GM21528 (cell line): ENCODE results near the gene MAP2K5.

Source experiments
- ATAC-seq: cut with Tn5 transposase; IDR thresholded peaks from one replicate; pipeline ENCODE4 v1.9.1; 2021; ENCODE audit warnings: mild to moderate bottlenecking, moderate library complexity; ENCODE audit not compliant: unreplicated experiment, low FRiP score

The MAP2K5 gene

DNA sequence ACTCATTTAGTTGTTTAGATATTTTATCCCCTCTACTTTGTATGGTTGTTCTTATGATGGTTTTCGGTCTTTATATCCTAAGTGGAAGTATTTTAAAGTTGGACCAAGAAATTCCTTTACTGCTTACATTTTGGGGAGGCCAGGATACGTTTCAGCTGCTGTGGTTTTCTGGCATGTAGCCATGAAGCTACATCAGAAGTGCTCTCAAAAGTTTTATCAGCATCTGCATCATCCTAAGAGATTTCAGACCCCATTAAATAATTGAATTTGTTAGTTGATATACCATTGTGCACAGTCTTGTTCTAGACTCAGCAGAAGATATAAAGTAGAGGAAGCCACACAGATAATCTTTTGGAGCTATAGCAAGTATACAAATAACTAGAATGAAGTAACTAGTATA, 232.7 kb downstream of the MAP2K5 start:
- ATAC-seq, result no peak

DNA sequence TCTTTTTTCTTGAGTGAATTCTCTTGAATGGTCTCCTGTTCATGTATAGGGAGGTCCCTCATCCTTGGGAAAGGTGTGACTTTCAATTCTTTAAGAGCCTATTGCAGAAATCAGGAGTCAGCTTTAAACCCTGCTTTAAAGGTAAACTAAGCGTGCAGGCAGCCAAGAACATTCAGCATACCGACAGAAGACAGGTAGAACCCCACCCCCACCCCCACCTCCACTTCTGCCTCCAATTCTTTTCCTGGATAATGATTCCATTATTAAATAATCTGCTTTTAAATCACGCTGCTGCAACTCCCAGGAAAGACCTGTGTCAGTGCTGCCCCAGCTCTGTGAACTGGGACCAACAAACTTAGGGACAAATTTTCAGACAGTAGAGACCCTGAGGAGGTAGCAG, 233.5 kb downstream of the MAP2K5 start:
- ATAC-seq, result no peak

DNA sequence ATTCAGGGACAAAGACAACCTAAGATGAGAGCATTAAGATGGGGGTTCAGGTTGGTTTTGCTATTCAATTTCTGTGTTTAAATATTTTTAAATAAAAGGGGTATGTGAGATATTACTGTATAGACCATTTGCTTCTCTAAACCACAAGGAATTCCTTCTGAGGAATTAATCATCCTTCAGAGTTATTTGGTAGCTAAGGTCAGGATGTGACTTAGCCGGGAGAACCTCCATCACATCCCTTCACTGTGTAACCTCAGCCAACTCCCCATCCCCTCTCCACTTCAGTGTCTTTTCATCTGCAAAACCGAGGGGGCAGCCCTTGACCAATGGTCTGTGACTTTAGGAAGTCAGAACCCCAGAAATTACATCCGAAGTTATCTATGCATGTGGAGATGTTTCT, 234.1 kb downstream of the MAP2K5 start:
- no peak for ATAC-seq

DNA sequence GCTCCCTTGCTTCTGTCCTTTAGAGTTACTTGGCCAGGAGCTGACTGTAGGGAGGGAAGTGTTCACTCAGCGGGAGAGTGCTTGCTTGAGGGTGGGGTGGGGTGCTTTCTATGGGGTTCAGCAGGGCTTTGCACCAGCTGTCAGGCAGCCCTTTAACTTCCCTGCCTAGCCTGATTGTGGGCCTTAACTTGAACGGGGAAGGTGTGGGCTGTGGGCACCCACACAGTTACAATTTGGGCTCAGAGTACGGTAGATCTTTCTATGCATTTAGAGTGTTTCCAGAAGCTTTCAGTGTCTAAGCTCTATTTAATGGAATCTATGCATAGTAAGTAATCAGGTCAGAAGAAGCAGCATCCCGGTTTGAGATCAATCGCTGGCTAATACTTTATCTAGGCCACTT, 234.6 kb downstream of the MAP2K5 start:
- no peak for ATAC-seq

DNA sequence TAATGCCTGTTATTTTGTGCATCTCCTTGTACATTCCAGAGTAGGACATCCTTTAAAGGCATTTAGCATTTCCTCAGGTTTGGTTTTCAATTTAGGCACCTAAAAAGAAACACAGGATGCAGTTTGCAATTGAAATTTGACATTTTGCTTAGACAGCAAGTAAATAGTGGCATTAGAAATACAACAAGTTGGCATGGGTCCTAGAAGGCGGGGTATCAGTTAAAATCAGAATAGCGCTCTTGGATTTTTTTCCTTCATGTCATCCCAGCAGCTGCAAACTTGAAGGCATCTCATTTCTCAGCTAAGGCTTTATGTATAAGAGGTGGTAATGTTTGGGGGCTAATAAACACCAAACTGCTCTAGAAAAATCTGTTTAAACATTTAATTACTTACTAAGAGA, 235.3 kb downstream of the MAP2K5 start:
- ATAC-seq, result no peak

DNA sequence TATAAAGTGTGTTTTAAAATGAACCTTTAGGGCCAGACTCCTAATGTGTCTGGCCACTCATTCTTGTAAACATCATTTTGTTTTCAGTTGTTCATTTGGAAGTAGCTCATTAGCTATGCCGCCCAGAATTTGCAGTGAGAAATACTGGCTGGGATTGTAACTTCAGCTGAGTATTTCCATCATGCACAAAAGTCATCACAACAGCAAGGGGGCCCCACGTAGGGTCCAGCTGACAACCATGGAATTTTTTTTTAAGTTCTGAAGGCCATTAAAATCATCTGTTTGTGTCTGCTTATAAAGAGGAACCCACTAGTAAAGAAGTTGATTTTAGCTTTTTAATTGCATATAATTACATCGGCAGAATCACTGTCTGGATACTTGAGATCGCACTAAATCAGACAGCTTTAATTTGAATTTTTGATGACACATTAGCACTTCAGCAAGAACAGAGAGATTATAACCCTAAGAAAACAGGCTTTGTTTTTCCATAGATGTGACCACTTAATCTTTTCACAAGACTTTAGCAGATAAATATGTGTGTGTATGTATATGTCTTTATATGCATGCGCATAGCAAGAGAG, 236.6 kb downstream of the MAP2K5 start:
- no peak for ATAC-seq

DNA sequence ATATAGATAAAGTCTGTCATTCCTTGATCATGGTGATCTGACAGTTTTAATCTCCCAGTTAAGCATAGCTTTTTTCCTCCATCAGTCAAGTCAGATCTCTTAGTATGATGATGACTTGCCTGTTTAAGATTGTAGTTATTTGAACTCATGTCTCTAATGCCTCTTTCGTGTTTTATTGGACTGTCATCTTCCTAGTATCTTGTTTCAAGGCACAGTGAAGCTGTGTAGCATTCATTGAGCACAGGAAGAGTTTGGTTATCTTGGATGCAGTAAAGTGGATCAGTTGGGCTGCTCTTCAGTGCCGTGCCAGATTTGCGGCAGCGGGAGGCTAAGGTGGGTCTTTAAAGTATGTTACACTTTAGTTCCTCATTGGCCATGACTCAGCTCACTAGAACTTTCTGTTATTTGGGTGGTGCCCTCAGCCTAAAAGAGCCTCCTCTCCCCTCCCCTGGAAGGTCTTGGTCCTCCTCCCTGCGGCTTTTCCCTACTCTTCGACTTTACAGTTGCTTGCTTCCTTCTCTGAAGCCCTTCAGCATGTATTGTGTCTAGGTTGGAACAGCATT, 237.1 kb downstream of the MAP2K5 start:
- no peak for ATAC-seq

DNA sequence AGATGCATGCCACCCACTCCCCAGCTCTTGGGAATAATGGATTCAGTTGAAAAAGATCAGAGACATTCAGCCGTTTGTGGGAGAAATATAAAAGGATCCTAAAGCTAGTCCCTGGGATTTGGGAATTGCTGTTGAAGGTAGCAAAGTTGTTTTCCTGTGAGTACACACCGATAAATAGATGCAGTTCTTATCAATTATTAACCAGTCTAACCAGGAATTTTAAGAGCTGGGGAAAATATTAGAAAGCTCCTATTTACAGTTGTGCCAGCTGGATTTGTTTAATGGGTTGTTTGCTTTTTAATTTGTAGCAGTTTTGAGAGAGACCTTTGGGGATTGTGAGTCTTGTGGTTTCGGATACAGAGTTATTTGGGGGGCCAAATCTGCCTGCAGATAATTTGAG, 238.6 kb downstream of the MAP2K5 start:
- ATAC-seq, result no peak

DNA sequence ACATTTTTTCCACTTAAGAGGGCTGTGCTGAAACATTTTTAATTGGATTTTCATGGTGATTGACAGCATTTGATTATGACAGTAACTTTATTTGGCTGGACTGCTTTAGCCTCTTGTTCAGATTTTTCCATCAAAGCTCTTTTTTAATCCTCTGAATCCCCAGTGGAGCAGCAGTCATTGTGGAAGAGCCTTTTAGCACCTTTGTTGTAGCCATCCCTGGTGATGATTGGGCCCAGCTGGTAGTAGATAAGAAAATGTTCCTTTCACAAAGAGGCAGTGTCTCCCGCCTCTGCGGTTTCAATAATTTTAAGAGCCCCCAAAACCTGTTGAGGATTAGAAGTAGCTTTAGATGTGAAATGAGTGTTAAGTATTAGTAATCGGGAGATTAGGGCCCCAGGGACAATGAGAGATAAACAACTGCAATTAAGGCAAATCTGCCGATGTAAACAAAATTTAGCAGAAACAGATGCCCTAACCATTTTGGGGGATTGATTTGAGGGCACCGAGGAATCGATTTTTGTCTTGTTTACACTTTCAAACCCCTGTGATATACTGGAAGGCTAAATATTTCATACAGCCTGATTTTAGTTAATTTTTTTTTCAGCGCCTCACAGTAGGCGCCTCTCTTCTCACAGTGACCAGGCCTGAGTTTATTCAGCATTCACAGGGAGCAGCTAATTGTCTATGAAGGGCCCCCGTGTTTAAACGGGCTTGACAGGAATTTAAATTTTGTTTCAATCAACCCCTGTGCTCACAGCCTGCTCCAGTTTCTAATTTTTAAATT, 239.6 kb downstream of the MAP2K5 start:
- ATAC-seq, result no peak

DNA sequence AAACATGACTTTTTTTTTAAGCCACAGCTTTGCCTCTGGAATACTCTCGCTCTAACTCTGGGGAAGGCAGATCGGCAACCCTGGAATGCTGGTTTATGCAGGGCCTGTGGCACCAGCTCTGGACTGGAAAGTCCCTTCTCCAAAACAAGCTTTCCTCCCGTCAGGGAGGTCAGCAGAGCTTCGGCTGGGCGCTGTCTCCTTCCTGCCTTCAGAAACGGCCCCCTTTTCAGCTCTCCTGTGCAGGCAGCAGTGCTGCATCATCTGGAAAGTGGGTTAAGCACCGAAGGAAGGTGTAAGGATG, 240.1 kb downstream of the MAP2K5 start:
- ATAC-seq, result no peak

DNA sequence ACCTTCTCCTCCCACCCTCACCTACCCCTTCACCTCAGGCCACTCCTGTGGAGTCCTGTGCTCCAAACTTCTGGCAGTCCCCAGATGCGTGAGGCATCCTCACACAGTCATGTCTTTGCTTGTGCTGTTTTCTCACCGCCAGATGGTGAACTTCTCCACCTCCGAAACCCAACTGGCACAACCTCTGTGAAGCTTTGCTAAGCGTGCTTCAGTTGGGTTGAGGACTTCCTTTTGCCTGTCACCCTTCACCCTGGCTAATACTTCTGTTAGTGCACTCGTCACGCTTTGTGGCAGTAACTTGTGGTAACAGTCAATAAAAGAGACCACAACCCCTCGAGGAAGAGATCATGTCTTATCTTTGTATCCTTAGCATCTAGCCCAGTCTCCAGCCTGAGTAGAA, 240.8 kb downstream of the MAP2K5 start:
- peak; percentile 69 for ATAC-seq

DNA sequence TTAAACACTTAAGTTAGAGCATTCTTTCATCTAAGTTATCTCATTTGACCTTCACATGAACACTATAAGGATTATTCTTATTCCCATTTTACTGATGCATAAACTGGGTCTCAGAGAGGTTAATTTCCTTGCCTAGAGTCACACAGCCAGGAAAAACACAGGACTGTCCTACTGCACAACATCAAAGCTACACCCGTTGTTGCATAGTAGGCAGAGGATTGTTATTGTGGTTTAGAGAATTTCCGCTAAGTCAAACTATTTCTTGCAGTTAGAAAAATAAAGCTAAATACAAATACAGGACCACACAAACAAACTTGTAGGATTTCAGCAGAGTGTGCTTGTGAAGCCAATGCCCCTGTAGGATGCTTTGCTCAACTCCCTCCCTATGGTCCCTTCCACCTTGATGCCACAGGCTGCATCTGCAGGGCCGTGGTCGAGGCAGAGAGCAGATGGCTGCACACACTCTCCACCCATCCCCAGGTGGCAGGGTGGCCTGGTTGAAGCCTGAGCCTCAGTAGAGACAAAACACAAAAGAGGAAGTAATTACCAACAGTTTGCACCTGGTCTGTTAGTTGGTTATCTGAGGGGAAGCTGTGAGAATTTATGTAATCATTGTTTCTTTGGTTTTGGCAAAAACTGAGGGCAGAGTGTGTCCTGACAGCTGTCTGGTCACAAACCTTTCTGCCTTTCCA, 241.7 kb downstream of the MAP2K5 start:
- ATAC-seq, result peak; percentile 82

DNA sequence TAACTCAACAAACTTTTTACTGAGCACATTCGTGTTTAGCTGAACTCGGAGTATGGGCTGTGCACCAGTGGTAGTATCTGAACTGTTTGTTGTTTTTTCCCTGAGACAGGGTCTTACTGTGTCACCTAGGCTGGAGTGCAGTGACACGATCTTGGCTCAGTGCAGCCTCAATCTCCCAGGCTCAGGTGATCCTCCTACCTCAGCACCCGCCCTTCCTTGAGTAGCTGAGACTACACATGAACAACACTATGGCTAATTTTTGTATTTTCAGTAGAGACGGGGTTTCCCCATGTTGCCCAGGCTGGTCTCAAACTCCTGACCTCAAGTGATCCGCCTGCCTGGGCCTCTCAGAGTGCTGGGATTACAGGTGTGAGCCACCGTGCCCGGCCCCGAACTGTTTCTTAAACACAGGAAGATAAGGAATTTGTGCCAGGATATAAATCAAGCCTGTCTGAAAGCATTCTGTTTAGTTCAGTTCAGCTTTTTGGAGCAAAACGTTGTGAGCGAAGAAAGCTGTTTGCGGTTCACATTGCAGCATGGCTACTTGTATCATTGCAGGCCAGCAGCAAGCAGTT, 242.4 kb downstream of the MAP2K5 start:
- ATAC-seq, result no peak

DNA sequence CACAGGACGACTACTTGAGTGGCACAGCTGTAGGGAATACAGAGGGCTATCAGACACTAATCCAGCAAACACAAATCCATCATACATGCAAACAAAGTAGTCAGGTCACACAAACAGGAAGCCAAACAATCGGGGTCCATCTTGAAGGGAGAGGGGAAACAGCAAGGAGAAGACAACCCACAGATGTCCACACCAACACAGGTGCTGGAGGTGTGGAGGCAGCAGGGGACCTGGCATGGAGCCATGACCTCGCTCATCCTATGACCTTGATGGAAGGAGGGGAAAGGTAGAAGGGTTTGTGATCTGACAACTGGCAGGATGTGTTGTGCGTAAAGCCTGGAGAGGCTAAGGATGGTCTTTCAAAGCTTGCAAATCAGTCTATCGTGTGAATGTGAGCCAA, 242.9 kb downstream of the MAP2K5 start:
- no peak for ATAC-seq

DNA sequence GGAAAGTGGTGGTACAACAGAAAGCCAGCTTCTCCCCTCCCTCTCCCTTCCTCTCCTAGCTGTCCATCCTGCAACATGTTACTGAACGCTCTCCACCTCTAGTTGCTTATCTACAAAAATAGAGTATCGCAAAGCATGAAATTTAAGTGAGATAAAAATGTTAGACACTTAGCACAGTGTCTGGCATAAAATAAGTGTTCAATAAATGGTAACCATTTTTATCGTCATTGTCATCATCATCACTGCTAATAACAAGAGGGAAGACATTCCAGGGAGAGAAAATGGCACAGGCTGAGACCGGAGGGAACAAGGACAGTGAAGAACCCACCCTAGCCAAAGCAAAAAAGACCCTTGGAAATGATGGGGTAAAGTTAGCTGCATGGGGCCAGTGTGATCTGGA, 244.1 kb downstream of the MAP2K5 start:
- no peak for ATAC-seq

DNA sequence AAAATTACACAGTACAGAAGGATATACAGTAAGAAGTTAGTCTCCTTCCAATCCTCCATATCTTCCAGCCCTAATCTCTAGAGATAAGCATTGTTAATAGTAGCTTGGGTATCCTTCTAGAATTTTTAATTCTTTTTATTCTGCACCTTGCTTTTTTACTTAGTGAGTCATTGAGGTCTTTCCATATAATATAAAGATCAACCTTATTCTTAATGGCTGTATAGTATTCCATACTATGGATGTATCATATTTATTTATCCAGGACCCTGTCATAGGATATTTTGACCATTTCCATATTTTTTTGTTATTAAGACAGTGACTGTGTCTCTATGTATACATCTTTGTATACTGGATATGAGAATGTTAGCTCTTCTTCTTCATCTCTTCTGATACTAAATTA, 246.5 kb downstream of the MAP2K5 start:
- ATAC-seq, result no peak

DNA sequence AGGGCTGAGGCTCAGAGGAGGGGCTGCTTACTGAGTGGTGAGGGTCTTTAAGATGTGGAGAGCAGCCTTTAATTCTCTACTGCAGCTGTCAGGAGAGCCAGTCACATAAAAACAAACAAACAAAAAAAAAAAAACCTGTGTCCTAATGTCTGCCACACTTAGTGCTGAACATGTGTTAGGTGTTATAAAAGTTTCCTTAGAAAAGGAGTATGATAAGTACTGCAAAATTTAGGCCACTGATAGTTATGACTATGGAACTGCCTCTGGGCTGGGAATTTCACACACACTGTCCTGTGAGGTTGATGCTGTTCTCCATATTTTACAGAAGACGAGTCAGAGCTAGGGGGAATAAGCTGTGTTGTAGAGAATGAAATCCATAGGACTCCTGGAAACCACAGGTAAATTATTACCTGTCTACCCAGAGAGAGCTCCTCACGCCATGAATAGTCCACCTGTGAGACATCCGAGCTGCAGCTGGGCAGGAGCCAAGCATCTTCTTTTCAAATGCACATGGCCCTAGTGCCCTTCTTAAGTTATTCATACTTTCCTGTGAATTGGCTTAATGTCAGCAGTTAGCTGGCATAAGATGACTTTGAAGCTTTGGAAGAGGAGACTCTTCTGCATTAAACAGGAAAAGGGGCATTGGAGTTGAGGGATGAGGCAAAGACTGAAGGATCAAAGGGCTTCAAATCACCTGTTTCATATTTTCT, 248.3 kb downstream of the MAP2K5 start:
- no peak for ATAC-seq

DNA sequence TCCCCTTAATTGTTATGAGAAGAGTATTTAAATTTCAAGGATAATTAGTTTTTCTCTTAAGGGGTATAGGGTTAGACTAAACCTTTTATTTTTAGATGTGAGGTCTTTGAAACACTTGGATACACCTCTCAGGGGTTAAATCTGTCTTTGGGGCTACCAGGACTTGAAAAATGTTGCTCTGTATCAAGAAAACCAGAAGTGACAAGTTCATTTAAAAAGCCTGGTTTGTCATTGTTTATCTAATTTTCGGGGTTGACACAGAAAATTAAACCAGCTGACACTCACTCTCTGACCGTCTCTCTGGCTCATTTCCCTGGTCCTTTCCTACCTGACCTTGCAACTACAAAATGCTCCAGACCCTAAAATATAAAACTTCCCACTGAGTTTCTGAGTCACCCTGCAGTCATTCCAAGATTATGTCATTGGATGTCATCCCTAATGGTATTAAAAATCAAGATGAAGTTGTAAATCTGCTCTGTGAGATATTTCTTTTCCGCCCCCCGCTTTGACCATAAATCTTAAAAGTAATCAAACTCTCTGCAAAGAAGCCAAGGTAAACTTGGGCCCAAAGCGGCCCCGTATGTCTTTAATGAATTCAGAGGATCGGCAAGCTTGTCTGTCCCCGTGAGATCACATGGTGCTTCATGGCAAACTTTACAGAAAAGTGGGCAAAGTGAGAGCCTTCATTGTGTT, 249.9 kb downstream of the MAP2K5 start:
- no peak for ATAC-seq

DNA sequence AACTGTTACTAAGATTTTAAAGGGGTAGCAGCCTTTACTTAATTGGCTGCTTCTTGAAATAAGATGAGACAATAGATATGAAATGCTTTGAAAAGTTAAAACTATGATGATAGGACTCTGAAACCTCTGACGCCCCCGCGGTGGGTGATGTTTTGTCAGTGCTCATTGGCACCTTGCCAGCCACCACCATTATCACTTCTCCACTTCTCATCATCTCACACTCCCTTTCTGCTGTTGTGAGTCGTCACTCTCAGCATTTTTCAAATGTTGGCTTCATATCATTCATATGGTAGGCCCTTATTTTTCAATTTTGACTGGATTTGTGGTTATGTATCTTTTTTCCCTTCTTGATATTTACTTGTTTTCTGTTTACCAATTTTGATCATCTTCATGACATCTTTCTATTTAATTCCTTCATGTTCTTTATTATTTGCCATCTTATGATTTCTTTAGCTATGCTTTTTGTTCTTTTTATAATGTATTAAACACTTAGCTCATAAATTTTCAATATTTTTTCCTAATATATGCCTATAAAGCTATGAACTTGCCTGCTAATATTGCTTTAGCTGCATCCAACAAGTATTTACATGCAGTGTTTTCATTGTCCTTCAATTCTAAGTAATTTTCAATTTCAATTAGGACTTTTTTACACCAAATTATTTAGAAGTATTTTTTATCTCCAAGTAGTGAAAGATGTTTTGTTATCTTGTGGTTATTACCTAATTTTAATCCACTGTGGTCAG, 252.5 kb downstream of the MAP2K5 start:
- ATAC-seq, result no peak
